Measurements from ENCODE around the gene FMN1. TPM values are rescaled to one million over a fixed set of nuclear protein-coding genes. Genes with fewer than 3 reads are reported as not detected.

The FMN1 gene
- total RNA-seq, 2 donors from 2014 or later = 26.9 to 27.5 TPM

- no peak for TF ChIP-seq CTCF (IDR thresholded peaks at IDR 0.05)
- H3K27ac ChIP-seq = no peak overlapping the region
- no peaks in the 10 kb centered on the region for H3K27me3 ChIP-seq (replicated peaks; ENCODE audit: insufficient read depth)
- no peak overlapping the region for H3K4me3 ChIP-seq
- no peaks in the 10 kb centered on the region for H3K36me3 ChIP-seq
- no peaks in the 10 kb centered on the region for H3K4me1 ChIP-seq (ENCODE audit: control insufficient read depth in 1 of 2, low read depth in 2 of 2)
- ATAC-seq (ENCODE audit: insufficient number of reproducible peaks, low FRiP score, low read depth) (no peak), DNase-seq (ENCODE audit: low spot score) (no peak)
- no peaks in the 10 kb centered on the region for H3K9me3 ChIP-seq
Measured at GRCh38 chr15:33132233-33132580, 62.3 kb downstream of the FMN1 start.

GRCh38 chr15:33131552-33132232 is 62.8 kb downstream of the FMN1 start:
- Histone ChIP-seq H3K36me3 (no peaks in the 10 kb centered on the region), H3K4me3 (no peak overlapping the region), H3K27me3 (replicated peaks; ENCODE audit: insufficient read depth) (no peaks in the 10 kb centered on the region), H3K4me1 (ENCODE audit: control insufficient read depth in 1 of 2, low read depth in 2 of 2) (peaks cover under 1 to 2% of the 10 kb centered on the region in 2 donors), H3K9me3 (no peaks in the 10 kb centered on the region), H3K27ac (no peak overlapping the region)
- DNase-seq (ENCODE audit: low spot score) (no peak), ATAC-seq (ENCODE audit: insufficient number of reproducible peaks, low FRiP score, low read depth) (no peak)
- no peak for TF ChIP-seq CTCF (IDR thresholded peaks at IDR 0.05)

- DNase-seq (ENCODE audit: low spot score) (peak; percentile 24), ATAC-seq (ENCODE audit: insufficient number of reproducible peaks, low FRiP score, low read depth) (peak; percentile 21)
- Histone ChIP-seq H3K36me3 (no peaks in the 10 kb centered on the region), H3K4me3 (peak overlapping the region; percentile 27), H3K9me3 (no peaks in the 10 kb centered on the region), H3K27ac (no peak overlapping the region), H3K4me1 (ENCODE audit: control insufficient read depth in 1 of 2, low read depth in 2 of 2) (peaks cover 3 to 8% of the 10 kb centered on the region in 2 donors), H3K27me3 (replicated peaks; ENCODE audit: insufficient read depth) (no peaks in the 10 kb centered on the region)
- TF ChIP-seq CTCF (IDR thresholded peaks at IDR 0.05) = no peak
Measured at GRCh38 chr15:33126559-33127290, 67.8 kb downstream of the FMN1 start.

- H3K4me1 ChIP-seq (ENCODE audit: control insufficient read depth in 1 of 2, low read depth in 2 of 2) = peaks cover 3 to 8% of the 10 kb centered on the region in 2 donors
- H3K36me3 ChIP-seq = no peaks in the 10 kb centered on the region
- H3K9me3 ChIP-seq = no peaks in the 10 kb centered on the region
- no peak overlapping the region for H3K27ac ChIP-seq
- ATAC-seq (ENCODE audit: insufficient number of reproducible peaks, low FRiP score, low read depth) (no peak), DNase-seq (ENCODE audit: low spot score) (no peak)
- H3K27me3 ChIP-seq (replicated peaks; ENCODE audit: insufficient read depth) = no peaks in the 10 kb centered on the region
- H3K4me3 ChIP-seq = no peak overlapping the region
- no peak for TF ChIP-seq CTCF (IDR thresholded peaks at IDR 0.05)
Measured at GRCh38 chr15:33125894-33126537, 68.5 kb downstream of the FMN1 start.

GRCh38 chr15:33124811-33125210 is 69.7 kb downstream of the FMN1 start:
- Histone ChIP-seq H3K36me3 (no peaks in the 10 kb centered on the region), H3K27ac (no peak overlapping the region), H3K27me3 (replicated peaks; ENCODE audit: insufficient read depth) (no peaks in the 10 kb centered on the region), H3K9me3 (no peaks in the 10 kb centered on the region), H3K4me1 (ENCODE audit: control insufficient read depth in 1 of 2, low read depth in 2 of 2) (peaks cover 3 to 8% of the 10 kb centered on the region in 2 donors), H3K4me3 (no peak overlapping the region)
- no peak for DNase-seq (ENCODE audit: low spot score)
- TF ChIP-seq CTCF (IDR thresholded peaks at IDR 0.05) = no peak
- no peak for ATAC-seq (ENCODE audit: insufficient number of reproducible peaks, low FRiP score, low read depth)
